Urothelium cell line (cell line): ENCODE measurements around the gene ATF6.

Source experiments
- DNase-seq: peaks from one replicate; pipeline ENCODE4 v3.0.0; 2011; ENCODE audit warnings: low spot score, mixed read lengths
- FAIRE-seq: peaks from 2 replicates; lab custom pipeline; 2011; peaks lifted over from hg19 to GRCh38; lab: Jason Lieb, UNC

The ATF6 gene

DNA sequence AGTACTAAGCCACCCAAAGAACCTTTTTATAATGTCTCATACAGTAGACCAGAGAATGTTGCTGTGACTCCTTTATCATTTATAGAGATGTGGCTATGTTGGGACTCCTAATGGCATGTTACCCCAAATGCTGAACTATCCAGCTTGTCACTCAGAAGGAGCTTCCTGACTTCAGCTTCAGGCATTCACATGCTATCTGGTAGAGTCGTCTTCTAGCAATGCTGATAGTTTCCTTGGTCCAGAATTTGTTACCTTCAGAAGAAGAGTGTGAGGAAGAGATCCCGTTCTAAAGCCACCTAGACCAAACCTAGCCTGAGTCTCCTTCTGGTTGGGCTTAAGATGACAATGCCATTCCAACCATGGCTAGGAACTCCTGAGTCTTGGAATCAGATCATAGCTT, 189.5 kb downstream of the ATF6 start:
- no peak for FAIRE-seq
- no peak for DNase-seq

DNA sequence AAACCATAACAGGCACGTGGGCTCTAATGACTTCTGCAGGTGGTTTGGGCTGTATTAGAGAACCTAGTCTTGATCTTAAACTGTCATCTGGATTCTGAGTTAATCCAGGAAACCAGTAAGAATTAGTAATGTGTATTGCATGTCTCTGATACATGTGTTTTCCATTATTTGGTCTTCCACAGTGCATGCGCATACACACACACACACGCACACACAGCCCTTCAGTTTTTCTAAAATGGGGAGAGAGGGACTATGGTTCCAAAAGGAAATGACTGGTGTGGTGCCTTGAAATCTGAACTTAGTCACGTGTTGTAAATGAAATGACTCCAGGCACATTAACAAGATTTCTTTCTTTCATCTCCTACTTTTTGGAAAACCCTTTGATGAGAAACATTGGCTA, 190.0 kb downstream of the ATF6 start:
- FAIRE-seq (no peak), DNase-seq (no peak)

DNA sequence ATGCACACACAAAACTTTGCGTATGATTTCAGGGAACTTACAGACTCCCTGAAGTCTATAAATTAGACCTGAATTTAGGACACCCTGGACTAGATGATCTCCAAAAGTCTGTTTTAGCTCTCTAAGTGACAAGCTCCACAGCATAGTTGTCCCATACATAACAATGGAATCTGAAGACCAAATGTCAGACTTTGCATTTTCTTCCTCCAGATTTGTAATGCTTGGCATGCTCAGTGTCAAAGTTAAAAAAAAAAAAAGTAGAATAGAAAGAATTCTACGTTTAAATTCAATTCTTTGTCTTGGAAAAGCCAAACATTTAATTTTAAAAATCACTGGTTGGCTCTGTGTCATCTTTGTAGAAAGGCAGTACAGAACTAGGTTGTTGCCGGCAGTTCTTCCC, 190.8 kb downstream of the ATF6 start:
- DNase-seq (no peak), FAIRE-seq (no peak)

DNA sequence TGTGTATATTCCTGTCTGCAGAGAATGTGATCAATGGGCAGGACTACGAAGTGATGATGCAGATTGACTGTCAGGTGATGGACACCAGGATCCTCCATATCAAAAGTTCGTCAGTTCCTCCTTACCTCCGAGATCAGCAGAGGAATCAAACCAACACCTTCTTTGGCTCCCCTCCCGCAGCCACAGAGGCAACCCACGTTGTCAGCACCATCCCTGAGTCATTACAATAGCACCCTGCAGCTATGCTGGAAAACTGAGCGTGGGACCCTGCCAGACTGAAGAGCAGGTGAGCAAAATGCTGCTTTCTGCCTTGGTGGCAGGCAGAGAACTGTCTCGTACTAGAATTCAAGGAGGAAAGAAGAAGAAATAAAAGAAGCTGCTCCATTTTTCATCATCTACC, 192.3 kb downstream of the ATF6 start:
- FAIRE-seq (no peak), DNase-seq (peak; percentile 20)

DNA sequence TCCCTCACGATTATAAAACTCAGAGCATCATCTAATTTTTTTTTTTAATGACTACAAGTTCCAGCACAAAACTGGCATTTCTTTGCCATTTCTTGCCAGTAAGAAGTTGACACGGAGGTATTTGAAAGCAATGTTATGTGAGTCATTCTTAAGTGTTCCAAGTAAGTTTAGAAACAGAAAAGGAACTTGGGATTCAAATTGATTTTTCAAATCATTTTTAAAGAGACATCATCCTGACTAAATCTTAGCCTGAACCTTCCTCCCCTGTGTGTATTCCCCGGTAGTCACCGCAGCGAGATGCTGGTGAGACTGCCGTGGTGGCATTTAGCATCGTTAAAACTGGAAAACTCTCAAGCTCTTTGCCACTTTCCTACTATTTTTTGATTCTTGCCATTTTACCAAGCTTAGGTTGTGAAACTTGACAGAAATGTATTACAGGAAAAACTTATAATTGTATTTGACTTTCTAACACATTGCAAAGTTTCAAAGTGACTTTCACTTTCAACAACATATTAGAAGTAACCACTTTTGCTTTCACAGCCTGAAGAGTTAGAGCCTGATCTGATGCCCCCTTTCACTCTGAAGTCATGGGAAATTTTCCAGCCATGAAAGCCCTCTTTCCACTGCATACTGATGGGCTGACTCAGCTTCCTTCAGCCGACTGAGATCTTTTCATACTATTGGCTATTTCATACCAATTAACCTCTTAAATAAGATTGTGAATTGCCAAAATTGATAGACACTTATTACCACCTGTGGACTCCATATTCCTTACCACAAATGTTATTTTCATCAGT, 196.2 kb downstream of the ATF6 start:
- DNase-seq (peak; percentile 66), FAIRE-seq (no peak)

DNA sequence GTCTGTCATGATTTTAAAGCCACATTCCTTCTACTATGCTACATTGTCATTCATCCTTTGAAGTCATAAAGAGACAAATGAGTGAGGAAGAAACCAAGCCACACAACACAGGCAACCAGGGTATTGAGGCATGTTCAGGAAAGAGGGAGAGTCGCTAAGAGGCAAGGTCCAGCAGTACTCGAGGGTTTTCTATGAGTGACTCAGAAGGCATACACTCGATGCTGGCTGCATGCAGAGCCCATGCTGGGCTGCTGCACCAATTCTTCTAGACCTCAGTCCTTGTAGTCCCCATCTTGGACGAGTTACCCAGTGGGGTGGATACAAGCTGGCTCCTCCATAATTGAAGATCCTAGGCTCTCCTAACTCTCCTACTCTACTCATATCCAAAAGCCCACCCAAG, 199.9 kb downstream of the ATF6 start:
- DNase-seq (no peak), FAIRE-seq (no peak)

DNA sequence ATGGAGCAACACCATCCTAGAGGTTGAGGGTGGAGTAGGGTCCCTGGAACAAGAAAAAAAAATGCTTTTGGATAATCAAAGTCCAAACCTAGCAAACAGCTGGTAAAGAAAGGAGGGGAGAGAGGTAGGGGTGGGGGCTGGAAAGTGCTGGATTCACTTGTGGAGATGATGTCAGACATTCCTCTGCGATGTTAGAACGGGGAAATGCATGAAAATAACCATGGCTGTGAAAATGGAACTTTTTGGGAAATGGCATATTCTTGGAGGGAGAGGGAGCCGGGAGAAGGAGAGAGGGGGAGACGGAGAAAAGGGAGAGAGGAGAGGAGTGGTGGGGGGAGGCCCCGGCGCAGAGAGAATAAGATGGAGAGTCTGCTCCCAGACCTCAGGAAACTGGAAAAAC, 203.9 kb downstream of the ATF6 start:
- no peak for FAIRE-seq

DNA sequence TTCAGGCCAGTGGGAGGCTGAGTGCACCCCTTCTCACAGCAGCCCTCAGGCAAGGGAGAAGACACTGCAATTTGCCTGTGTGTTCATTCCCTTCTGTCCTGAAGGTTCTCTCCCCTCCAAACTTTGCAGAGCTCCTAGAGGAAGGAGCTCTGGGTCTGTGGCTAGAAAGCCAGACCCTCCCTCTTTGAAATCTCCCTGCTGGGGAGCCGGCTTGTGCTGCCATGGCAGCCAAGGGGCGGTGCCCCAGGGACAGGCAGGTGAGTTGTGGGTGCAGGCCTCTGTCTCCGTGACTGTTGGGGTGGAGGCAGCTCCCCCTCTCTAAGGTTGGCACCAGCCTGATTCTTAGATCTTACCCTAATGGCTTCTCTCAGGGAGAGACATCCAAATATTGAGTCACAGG, 204.5 kb downstream of the ATF6 start:
- FAIRE-seq (no peak), DNase-seq (no peak)

More for the DNA sequence above, 203.9 kb downstream of the ATF6 start:
- DNase-seq = no peak

DNA sequence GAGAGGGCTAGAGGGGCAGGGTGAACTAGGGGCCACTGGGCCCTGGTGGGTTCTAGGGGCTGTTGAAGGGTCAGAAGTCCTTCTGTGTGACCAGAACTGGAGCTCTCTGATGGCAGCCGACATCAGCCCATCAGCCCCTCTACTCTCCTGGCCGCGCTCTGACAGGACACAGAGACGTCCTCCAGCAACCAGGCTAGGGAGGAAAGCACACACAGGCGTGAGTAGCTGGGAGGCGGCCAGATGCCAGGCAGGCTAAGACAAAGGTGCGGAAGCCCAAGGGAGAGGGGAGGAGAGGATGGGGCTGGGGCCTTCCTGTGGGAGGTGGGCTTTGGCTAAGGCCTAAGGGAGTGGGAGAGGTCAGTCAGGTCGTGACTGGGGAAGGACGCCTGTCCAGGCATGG, 206.7 kb downstream of the ATF6 start:
- FAIRE-seq = peak; percentile 48
- no peak for DNase-seq

DNA sequence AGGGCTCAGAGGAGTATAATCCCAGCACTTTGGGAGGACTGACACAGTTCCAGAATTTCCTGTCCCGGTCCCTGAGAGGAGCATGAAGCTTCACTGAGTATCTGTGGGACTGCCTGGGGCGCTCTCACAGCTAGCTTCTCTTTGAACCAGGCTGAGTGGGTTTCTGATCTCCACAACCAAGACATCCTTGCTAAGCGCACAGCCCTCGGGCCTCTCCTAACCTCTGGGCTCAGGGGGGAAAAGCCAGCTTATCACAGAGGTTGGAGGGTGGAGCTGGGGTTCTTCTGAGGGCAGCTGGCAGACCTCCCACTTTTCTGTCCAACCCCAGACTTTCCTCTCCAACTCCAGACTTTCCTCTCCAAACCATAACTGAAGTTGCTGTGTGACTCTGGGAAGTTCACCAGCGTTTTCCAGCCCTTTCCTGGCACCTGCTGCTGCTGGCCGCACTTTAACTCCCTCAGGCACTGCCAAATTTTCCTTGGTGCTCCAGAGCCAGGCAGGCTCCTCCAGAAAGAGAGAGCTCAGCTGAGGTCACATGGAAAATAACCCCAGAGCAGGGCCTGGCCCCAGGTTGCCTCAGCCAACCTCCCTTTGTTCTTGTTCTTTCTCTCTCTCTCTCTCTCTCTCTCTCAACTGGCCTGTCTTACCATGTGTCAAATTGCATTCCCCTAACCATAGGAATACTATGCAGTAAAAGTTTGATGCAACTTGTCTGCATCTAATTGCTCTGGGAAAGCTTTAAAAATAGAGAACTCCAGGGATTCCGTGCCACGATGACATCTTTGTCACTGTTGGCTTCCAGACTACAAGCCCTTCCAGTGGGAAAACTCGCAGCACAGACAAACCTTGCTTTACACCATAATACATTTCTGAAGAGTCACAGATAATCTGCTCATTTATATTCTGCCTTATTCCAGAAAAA, 208.1 kb downstream of the ATF6 start:
- DNase-seq (no peak), FAIRE-seq (no peak)

DNA sequence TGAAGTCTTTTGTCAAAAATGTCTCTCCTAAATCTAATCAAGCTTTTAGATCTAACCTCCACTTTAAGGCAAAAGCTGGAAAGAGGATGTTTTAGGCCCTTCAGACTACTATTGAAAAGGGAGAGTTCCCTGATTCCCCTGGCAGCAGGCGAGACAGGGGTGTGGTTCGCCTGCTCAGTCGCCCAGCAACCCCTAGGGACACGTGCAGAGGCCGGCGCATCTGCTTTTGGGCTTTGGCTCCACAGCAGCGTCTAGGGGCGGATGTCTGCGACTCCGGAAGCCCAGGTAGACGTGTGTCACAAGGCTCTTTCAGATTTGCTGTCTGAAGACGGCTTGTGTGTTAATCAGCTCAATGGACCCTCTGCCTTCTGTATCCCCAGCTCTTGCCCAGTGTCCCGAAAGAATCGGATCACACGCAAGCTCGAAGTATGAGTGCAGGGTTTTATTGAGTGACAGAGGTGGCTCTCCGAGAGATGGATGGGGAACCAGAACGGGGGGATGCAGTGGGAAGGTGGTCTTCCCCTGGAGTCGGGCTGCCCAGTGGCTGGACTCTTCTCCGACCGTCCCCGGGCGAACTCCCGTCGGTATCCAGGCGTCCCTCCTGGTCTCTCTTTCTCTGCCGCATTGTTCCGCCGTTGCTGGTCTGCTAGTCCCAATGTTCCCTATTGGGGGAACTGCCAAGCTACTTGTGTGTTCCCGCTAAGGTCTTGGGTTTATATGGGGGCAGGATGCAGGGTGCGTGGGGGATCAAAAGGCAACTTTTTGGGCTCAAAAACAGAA, 212.1 kb downstream of the ATF6 start:
- FAIRE-seq = no peak
- no peak for DNase-seq

DNA sequence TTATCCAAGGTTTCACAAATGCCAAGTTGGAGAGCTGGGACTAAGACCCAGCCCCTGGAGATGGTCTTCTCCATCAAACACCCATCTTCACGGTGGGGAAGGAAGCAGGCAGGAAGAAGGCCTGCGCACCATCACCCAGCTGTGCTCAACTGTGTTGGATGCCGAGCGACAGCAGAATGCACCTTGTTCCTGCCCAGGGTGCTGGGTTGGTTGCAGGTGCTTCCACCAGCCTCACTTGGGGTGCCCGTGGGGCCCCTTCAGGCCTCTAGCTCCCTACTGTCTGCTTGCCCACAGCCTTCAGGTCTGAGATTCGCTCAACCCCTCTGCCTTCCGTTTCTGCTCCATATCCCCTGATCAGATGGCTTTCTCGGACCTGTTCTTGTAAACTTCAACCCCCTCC, 215.0 kb downstream of the ATF6 start:
- DNase-seq (no peak), FAIRE-seq (no peak)

DNA sequence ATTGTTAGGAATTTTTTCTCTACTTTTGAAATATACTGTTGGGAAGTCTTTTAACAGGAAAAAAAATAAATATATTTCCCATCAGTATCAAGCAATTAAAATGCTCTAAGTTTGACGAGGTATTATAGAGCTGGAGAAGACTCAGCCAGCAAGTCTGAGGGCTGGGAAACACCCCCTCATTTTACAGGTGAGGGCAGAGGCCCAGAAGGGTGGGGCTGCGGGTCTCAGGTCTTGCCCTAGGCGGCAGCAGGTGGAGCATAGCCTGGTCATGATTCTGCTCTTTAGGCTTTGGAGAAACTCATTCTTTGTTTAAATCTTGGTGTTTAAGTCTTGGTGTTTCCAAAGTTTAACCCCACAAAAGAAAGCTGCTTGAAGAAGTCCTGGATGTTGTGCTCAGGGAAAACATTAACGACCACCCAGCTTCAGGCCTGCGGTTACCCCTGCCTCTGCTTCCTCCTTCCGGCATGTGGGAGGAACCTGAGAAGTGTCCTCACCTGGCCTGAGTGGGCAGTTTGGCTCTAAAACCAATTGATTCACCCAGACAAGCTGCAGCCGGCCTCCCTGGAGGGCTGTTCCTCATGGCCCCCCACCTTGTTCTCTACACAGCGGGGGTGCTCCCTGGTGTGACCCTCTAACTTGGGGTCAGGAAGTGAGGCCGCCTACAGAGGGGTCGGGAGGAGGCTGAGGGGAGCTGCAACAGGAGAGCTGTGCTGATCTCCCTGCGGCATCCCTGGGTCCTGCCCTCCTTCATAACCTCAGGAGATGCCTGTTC, 215.8 kb downstream of the ATF6 start:
- DNase-seq (no peak), FAIRE-seq (no peak)

DNA sequence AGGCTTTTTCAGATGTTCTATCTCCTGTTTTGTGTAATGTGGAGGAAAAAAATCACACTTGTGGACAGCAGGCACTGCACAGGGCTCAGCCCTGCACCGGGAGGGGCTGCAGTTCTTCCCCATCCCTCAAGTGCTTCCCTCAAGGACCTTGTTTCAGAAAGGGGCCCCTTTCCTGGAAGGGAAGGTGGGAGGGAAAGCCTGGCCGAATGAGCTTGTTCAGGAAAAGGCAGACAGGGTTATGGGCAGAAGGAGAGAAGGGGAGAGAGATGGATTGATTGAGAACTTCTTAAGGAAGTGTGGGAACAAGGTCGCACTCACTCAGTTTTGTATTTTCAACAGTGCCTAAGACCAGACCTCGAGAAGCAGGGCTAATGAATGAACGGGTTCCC, 216.4 kb downstream of the ATF6 start:
- DNase-seq (no peak), FAIRE-seq (no peak)

DNA sequence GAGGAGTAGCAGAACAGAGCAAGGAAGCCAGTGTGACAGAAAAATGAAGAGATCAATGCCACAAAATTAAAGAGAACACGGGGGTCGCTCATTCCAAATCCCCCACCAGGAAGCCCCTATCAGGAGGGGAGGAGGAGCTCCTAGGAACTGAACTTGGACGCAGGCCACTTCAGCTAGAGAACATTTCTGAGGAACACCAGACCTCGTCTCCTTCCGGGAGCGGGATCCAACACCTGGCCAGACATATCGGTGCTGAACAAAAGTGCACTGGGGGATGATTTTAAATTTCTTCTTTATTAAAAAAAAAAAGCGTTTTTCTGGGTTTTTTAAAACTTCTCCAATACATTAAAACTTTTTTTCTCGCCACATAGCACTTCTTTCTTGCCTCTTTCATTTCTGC, 216.8 kb downstream of the ATF6 start:
- DNase-seq (no peak), FAIRE-seq (no peak)

DNA sequence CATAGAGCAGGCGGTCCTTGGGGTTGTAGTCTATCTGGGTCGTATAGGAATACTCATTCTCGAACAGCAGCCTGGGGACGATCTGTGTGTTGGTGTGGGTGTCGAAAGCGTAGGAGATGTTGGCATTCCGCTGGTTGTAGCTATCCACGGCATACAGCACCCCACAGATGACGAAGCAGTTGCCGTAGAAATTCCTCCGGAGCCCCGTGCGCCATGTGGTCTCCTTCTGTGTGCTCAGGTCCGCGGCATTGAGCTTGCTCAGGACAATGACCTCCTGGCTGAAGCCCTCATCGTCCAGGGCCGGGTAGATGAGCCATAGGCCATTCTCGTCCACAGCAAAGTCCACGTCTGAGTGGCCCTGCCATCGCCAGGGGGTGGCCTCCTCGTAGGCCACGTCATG, 217.6 kb downstream of the ATF6 start:
- DNase-seq (no peak), FAIRE-seq (peak; percentile 30)

DNA sequence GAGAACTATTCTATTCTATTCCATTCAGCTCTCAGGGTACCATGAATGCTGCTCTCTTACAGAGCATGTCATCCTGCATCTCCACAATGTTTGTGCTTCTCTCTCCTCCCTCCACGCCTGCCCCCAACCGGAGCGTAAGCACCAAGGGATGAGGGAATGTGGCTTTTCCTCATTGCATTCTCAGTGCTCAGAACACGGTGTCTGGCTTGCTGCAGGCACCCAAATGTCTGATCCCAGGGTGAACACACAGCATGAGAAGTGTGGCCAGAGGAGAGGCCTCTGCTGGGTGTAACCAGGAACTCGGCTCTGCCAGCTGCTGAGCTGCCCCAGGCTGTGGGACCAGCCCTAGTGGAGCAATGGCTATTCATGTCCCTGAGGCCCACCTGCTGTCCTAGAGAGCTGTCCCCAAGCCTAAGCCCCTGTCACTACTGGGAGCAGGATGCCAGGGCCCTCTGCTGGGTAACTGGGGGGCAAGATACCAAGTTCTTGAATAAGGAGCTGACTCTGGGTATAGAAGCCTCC, 219.2 kb downstream of the ATF6 start:
- no peak for FAIRE-seq
- DNase-seq = no peak

DNA sequence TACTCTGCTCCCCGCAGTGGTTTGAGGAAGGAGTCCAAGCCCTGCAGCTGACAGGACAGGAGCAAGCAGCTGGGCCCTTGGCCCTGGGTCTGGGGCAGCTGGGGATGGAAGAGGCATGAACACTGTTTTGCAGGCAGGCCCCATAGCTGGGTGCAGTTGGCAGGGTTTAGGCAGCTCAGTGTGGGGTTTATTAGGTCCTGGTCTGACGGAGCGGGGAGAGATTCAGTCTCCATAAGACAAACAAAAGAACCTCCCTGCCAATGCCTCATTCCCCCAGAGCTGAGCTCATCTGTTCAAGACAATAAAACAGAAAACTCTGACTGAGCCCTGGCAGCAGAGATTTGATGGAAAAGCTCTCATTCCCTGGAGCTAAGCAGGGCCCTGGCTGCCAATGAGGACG, 220.2 kb downstream of the ATF6 start:
- DNase-seq (no peak), FAIRE-seq (no peak)

DNA sequence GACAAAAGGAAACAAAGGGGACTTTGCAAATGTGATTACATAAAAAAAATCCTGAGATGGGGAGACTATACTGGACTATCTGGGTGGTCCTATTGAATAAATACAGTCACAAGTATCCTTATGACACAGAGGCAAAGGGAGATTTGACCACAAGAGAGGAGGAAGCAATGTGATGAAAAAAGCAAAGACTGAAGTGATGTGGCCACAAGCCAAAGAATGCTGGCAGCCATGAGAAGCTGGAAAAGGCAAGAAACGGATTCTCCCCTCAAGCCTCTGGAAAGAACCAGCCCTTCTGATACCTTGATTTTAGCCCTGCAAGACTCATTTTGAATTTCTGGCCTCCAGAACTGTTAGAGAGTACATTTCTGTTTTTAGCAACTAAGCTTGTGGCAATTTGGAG, 221.2 kb downstream of the ATF6 start:
- no peak for FAIRE-seq
- DNase-seq = no peak

DNA sequence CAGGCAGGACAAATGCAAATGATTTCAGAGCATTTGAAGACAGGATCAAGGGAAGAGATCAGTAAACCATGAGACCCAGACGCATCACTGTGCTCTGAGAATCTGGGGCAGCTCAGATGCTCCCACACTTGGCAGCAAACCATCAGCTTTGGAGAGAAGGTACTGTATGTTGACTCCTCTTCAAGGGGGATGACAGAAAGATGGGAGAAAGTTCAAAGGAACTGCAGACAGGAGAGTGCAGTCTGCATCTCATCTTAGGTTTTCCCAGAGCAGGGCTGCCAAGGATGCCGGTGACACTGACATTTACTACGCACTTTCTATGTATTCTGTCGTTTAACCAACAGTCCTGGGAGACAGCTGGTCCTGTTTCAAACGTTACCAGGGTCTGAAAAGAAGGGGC, 221.8 kb downstream of the ATF6 start:
- no peak for DNase-seq
- FAIRE-seq = no peak
